HCT116 (cell line): ENCODE data around the gene IGSF9. TPM values are rescaled to one million over a fixed set of nuclear protein-coding genes. Genes with fewer than 3 reads are reported as not detected.

Experiments used
- ATAC-seq: fragments of 200-7000 bp; cut with Tn5 transposase; 2 replicates; pipeline ENCODE4 v1.9.1; 2020; ENCODE audit warnings: mild to moderate bottlenecking, moderate library complexity
- BruUV-seq: library from RNA; stranded (reverse); fragments of 400-500 nt; replicated peaks from 2 replicates; lab custom pipeline; 2021; lab: Mats Ljungman, UMichigan
- CTCF ChIA-PET: fragments of 300-600 bp; sonication (Branson Sonifier 250); formaldehyde crosslinking; loops from one replicate; lab custom pipeline; 2021; ENCODE audit warnings: antibody characterized with exemption; lab: Charles Lee
- POLR2A ChIA-PET: fragments of 300-600, 350-600 bp; sonication (Branson Sonifier 250); formaldehyde crosslinking; loops from one replicate; lab custom pipeline; 2021; ENCODE audit warnings: antibody characterized with exemption; lab: Charles Lee
- RAD21 ChIA-PET, 2 experiments: fragments of 300-600 bp; sonication (Branson Sonifier 250); formaldehyde crosslinking; loops; one replicate each; lab custom pipeline; 2023; ENCODE audit warnings: low total read pairs in 2 of 2; ENCODE audit not compliant: uncharacterized antibody in 2 of 2, unreplicated experiment in 2 of 2, low non-redundant PET in 1 of 2; lab: Charles Lee
- DNase-seq: peaks from one replicate; pipeline ENCODE4 v3.0.0-alpha.2; 2010; ENCODE audit warnings: low read depth, low spot score
- H2AFZ ChIP-seq: fragments of 200-600 bp; shearing (Covaris generic), sonication (generic); 2 replicates; pipeline ENCODE4 v1.6.1; 2017; ENCODE audit warnings: low read depth, mixed run types, mixed read lengths, antibody characterized with exemption, low read length; ENCODE audit not compliant: poor library complexity, severe bottlenecking
- H3K27ac ChIP-seq: 2 replicates; pipeline ENCODE4 v1.5.1; 2012; ENCODE audit warnings: low read depth, low read length
- H3K27me3 ChIP-seq: fragments of 200-600 bp; sonication (generic); 2 replicates; pipeline ENCODE4 v1.6.1; 2016; ENCODE audit warnings: mixed run types, low read length, mixed read lengths; ENCODE audit not compliant: insufficient read depth
- H3K36me3 ChIP-seq, 2 experiments: fragments of 200-500 bp in 1 of 2; fragments of 200-600 bp in 1 of 2; sonication (Bioruptor generic) in 1 of 2; sonication (generic) in 1 of 2; 2 replicates each; pipeline versions ENCODE4 v1.5.1 to v1.6.1; 2014 to 2016; ENCODE audit warnings: low read length in 2 of 2, inconsistent platforms in 1 of 2, mixed read lengths in 1 of 2, mixed run types in 1 of 2; ENCODE audit not compliant: insufficient read depth in 2 of 2, control insufficient read depth in 1 of 2
- H3K4me1 ChIP-seq, 2 experiments: fragments of 200-600 bp in 1 of 2; sonication (generic) in 1 of 2; 2 replicates each; pipeline versions ENCODE4 v1.5.1 to v1.6.1; 2012 to 2017; ENCODE audit warnings: low read length in 2 of 2, inconsistent platforms in 1 of 2, mild to moderate bottlenecking in 1 of 2, mixed read lengths in 1 of 2, mixed run types in 1 of 2, moderate library complexity in 1 of 2; ENCODE audit not compliant: insufficient read depth in 2 of 2, control insufficient read depth in 1 of 2
- H3K4me2 ChIP-seq: fragments of 200-600 bp; sonication (generic); 2 replicates; pipeline ENCODE4 v1.6.1; 2017; ENCODE audit warnings: mixed run types, low read length, mixed read lengths
- H3K4me3 ChIP-seq, 2 experiments: fragments of 200-600 bp in 1 of 2; sonication (generic) in 1 of 2; replicated peaks in 1 of 2; 2 replicates each; pipeline ENCODE4 v1.5.1; 2011 to 2016; ENCODE audit warnings: low read length in 2 of 2, control low read depth in 1 of 2, low read depth in 1 of 2, mild to moderate bottlenecking in 1 of 2, mixed read lengths in 1 of 2, mixed run types in 1 of 2
- H3K79me2 ChIP-seq: fragments of 200-600 bp; sonication (generic); 2 replicates; pipeline ENCODE4 v1.6.1; 2017; ENCODE audit warnings: mild to moderate bottlenecking, mixed run types, low read length, moderate library complexity, mixed read lengths; ENCODE audit not compliant: insufficient read depth
- H3K9ac ChIP-seq: fragments of 200-600 bp; sonication (generic); 2 replicates; pipeline ENCODE4 v1.6.1; 2016; ENCODE audit warnings: low read length, mixed read lengths
- H3K9me2 ChIP-seq: fragments of 200-600 bp; sonication (generic), shearing (Covaris generic); 2 replicates; pipeline ENCODE4 v1.6.1; 2017; ENCODE audit warnings: mixed run types, mild to moderate bottlenecking, moderate library complexity; ENCODE audit not compliant: insufficient read depth
- H3K9me3 ChIP-seq, 2 experiments: fragments of 200-500 bp in 1 of 2; fragments of 200-600 bp in 1 of 2; sonication (Bioruptor generic) in 1 of 2; sonication (generic) in 1 of 2; 2 replicates each; pipeline ENCODE4 v1.6.1; 2014 to 2017; ENCODE audit warnings: low read length in 2 of 2, mixed read lengths in 2 of 2, inconsistent platforms in 1 of 2, low read depth in 1 of 2, mild to moderate bottlenecking in 1 of 2, mixed run types in 1 of 2, moderate library complexity in 1 of 2; ENCODE audit not compliant: control insufficient read depth in 1 of 2, insufficient read depth in 1 of 2
- H4K20me1 ChIP-seq: fragments of 200-600 bp; sonication (generic), shearing (Covaris generic); 2 replicates; pipeline ENCODE4 v1.6.1; 2017; ENCODE audit warnings: mixed run types, mild to moderate bottlenecking, moderate library complexity; ENCODE audit not compliant: insufficient read depth
- CBX3 ChIP-seq: IDR thresholded peaks from 2 replicates; pipeline ENCODE4 v1.6.1; 2012; ENCODE audit warnings: low read depth
- CEBPB ChIP-seq: IDR thresholded peaks from 2 replicates; pipeline ENCODE4 v1.6.1; 2012; ENCODE audit warnings: low read depth
- EGR1 ChIP-seq: IDR thresholded peaks from 2 replicates; pipeline ENCODE4 v1.6.1; 2012; ENCODE audit warnings: low read depth
- ELF1 ChIP-seq: IDR thresholded peaks from 2 replicates; pipeline ENCODE4 v1.6.1; 2012; ENCODE audit warnings: low read depth, borderline replicate concordance
- EZH2 ChIP-seq: fragments of 200-600 bp; sonication (generic); IDR thresholded peaks from 2 replicates; pipeline ENCODE4 v1.6.1; 2017; ENCODE audit warnings: antibody characterized with exemption, mixed run types
- EZH2phosphoT487 ChIP-seq: fragments of 200-600 bp; IDR thresholded peaks from 2 replicates; pipeline ENCODE4 v1.6.1; 2018; ENCODE audit warnings: antibody characterized with exemption, borderline replicate concordance
- FOSL1 ChIP-seq: IDR thresholded peaks from 2 replicates; pipeline ENCODE4 v1.6.1; 2012; ENCODE audit warnings: low read depth
- JUND ChIP-seq: IDR thresholded peaks from 2 replicates; pipeline ENCODE4 v1.6.1; 2012
- POLR2A ChIP-seq: IDR thresholded peaks from 2 replicates; pipeline ENCODE4 v1.7.0; 2011; ENCODE audit warnings: borderline replicate concordance; ENCODE audit not compliant: insufficient read depth, insufficient read length; ENCODE audit errors: extremely low read depth
- RAD21 ChIP-seq: IDR thresholded peaks from 2 replicates; pipeline ENCODE4 v1.6.1; 2012; ENCODE audit warnings: low read depth, mild to moderate bottlenecking
- SIN3A ChIP-seq: IDR thresholded peaks from 2 replicates; pipeline ENCODE4 v1.6.1; 2012; ENCODE audit warnings: low read depth
- SP1 ChIP-seq: IDR thresholded peaks from 2 replicates; pipeline ENCODE4 v1.6.1; 2012; ENCODE audit warnings: low read depth
- SRF ChIP-seq: IDR thresholded peaks from 2 replicates; pipeline ENCODE4 v1.6.1; 2012; ENCODE audit warnings: low read depth
- TCF7L2 ChIP-seq: IDR thresholded peaks from 2 replicates; pipeline ENCODE4 v1.7.0; 2011; ENCODE audit warnings: borderline replicate concordance, inconsistent platforms; ENCODE audit not compliant: insufficient read depth, insufficient read length; ENCODE audit errors: extremely low read depth
- YY1 ChIP-seq: IDR thresholded peaks from 2 replicates; pipeline ENCODE4 v1.6.1; 2011; ENCODE audit warnings: low read length, low read depth, moderate library complexity, mild to moderate bottlenecking; ENCODE audit not compliant: insufficient replicate concordance; ENCODE audit errors: extremely low read depth
- ZNF274 ChIP-seq: fragments of 200-500 bp; sonication (Bioruptor generic); IDR thresholded peaks from 2 replicates; pipeline ENCODE4 v1.6.1; 2014; ENCODE audit warnings: mild to moderate bottlenecking, low read depth, low read length, inconsistent platforms
- intact Hi-C: fragments of 100-400 bp; cut with micrococcal nuclease; formaldehyde crosslinking; loops from 2 replicates; pipeline ENCODE4 v1.10.0; 2022
- total RNA-seq: library from RNA; stranded (reverse); gene quantifications from one replicate; pipeline ENCODE4 v1.2.1, GENCODE V29; 2021; ENCODE audit not compliant: unreplicated experiment
- TF ChIP-seq, protein P1 (sequence below): IDR thresholded peaks from 2 replicates; pipeline ENCODE4 v1.6.1; 2012; ENCODE audit warnings: low read depth
- TF ChIP-seq, protein P2 (sequence below): IDR thresholded peaks from 2 replicates; pipeline ENCODE4 v1.6.1; 2011; ENCODE audit warnings: mild to moderate bottlenecking, low read length, moderate library complexity; ENCODE audit not compliant: insufficient replicate concordance; ENCODE audit errors: extremely low read depth
- TF ChIP-seq, protein P3 (sequence below): IDR thresholded peaks from 2 replicates; pipeline ENCODE4 v1.6.1; 2012
- TF ChIP-seq, protein P4 (sequence below), 3 experiments: fragments of 200-600 bp in 1 of 3; sonication (generic) in 1 of 3; IDR thresholded peaks in 2 of 3; conservative IDR thresholded peaks in 1 of 3; 2 replicates each; pipeline ENCODE4 v1.5.1; 2012 to 2017; ENCODE audit warnings: low read depth in 2 of 3, low read length in 2 of 3, antibody characterized with exemption in 1 of 3, borderline replicate concordance in 1 of 3, control low read depth in 1 of 3, mild to moderate bottlenecking in 1 of 3, mixed read lengths in 1 of 3, mixed run types in 1 of 3, moderate library complexity in 1 of 3; ENCODE audit not compliant: insufficient read depth in 1 of 3

IGSF9 gene
- total RNA-seq, 1 experiment from 2014 or later: 10.3 TPM

DNA sequence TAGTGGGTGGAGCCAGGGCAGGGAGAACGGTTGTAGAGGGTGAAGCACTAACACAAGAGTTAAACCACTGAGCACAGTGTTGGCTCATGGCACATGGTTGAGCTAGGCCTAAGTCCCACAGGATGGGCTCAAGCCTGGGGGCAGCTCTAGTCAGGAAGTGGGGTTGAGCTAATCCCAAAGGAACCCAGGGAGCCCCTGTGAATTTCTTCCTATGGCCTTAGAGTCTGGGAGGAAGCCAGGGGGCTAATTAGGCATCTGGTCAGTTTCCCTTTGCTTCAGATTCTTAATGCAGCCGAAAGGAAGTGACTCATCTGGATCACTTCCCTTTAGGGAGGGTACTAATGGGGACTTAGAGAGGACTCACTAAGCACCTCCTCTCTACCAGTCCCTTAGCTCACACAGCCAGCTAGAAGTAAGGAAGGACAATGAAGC, 55.6 kb downstream of the IGSF9 start:
- H3K9me2 ChIP-seq: no peaks in the 10 kb centered on the region
- RAD21 ChIA-PET: interaction anchor here (0.5 to 4.5 kb wide), 8 partner anchors 38 to 1921 kb away, joined by 3 to 38 read pairs (median 4); partner anchors contain the start of gene DUSP23 (in 1 of the 2)
- CTCF ChIA-PET: interaction anchor here (0.7 to 8.5 kb wide), 13 partner anchors 8 to 757 kb away, joined by 3 to 249 read pairs (median 9); partner anchors contain the start of genes DUSP23 and FCRL6
- H3K9me3 ChIP-seq: no peaks in the 10 kb centered on the region
- H3K4me1 ChIP-seq: peaks cover 11 to 23% of the 10 kb centered on the region in 2 experiments; a peak in 3 of 4 replicates
- H3K27me3 ChIP-seq: no peaks in the 10 kb centered on the region; the same call in 1 of the 2 replicates
- ATAC-seq (peak; percentile 66), DNase-seq (no peak)
- intact Hi-C loops: loop anchor here (2.0 to 10.0 kb wide), 4 partner anchors 35 to 755 kb away; no protein-coding TSS in a partner anchor
- H3K4me2 ChIP-seq: peak overlapping the region; percentile 61
- peak overlapping the region; percentile 63 for H2AFZ ChIP-seq
- 0 out of 2 replicates have a peak overlapping the region, but pooled peaks have one; percentile 26 for H3K9ac ChIP-seq
- no peaks in the 10 kb centered on the region for H3K36me3 ChIP-seq
- no TSS peak for BruUV-seq
- H4K20me1 ChIP-seq: no peaks in the 10 kb centered on the region
- peak overlapping the region in 1 of 2 experiments; percentile 20; a peak in 1 of 4 replicates for H3K4me3 ChIP-seq
- no peaks in the 10 kb centered on the region for H3K79me2 ChIP-seq
- H3K27ac ChIP-seq: peak overlapping the region; percentile 48; the same call in 1 of the 2 replicates
- POLR2A ChIA-PET: interaction anchor here (1.3 to 4.5 kb wide), 4 partner anchors 9 to 109 kb away, joined by 3 to 35 read pairs (median 7); partner anchors contain the start of gene DUSP23
- TF ChIP-seq EZH2phosphoT487 (no peak), TCF7L2 (peak; percentile 81), ELF1 (no peak), SP1 (peak; percentile 76), SRF (no peak), JUND (peak; percentile 75), SIN3A (no peak), POLR2A (no peak), FOSL1 (peak; percentile 85), RAD21 (peak; percentile 18; the same call in 1 of the 2 replicates), YY1 (no peak), EZH2 (no peak), ZNF274 (no peak), EGR1 (no peak), CBX3 (peak; percentile 86), CEBPB (no peak)
- TF ChIP-seq, protein P1, sequence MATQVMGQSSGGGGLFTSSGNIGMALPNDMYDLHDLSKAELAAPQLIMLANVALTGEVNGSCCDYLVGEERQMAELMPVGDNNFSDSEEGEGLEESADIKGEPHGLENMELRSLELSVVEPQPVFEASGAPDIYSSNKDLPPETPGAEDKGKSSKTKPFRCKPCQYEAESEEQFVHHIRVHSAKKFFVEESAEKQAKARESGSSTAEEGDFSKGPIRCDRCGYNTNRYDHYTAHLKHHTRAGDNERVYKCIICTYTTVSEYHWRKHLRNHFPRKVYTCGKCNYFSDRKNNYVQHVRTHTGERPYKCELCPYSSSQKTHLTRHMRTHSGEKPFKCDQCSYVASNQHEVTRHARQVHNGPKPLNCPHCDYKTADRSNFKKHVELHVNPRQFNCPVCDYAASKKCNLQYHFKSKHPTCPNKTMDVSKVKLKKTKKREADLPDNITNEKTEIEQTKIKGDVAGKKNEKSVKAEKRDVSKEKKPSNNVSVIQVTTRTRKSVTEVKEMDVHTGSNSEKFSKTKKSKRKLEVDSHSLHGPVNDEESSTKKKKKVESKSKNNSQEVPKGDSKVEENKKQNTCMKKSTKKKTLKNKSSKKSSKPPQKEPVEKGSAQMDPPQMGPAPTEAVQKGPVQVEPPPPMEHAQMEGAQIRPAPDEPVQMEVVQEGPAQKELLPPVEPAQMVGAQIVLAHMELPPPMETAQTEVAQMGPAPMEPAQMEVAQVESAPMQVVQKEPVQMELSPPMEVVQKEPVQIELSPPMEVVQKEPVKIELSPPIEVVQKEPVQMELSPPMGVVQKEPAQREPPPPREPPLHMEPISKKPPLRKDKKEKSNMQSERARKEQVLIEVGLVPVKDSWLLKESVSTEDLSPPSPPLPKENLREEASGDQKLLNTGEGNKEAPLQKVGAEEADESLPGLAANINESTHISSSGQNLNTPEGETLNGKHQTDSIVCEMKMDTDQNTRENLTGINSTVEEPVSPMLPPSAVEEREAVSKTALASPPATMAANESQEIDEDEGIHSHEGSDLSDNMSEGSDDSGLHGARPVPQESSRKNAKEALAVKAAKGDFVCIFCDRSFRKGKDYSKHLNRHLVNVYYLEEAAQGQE: no peak
- TF ChIP-seq, protein P2, sequence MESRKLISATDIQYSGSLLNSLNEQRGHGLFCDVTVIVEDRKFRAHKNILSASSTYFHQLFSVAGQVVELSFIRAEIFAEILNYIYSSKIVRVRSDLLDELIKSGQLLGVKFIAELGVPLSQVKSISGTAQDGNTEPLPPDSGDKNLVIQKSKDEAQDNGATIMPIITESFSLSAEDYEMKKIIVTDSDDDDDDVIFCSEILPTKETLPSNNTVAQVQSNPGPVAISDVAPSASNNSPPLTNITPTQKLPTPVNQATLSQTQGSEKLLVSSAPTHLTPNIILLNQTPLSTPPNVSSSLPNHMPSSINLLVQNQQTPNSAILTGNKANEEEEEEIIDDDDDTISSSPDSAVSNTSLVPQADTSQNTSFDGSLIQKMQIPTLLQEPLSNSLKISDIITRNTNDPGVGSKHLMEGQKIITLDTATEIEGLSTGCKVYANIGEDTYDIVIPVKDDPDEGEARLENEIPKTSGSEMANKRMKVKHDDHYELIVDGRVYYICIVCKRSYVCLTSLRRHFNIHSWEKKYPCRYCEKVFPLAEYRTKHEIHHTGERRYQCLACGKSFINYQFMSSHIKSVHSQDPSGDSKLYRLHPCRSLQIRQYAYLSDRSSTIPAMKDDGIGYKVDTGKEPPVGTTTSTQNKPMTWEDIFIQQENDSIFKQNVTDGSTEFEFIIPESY: no peak
- TF ChIP-seq, protein P3, sequence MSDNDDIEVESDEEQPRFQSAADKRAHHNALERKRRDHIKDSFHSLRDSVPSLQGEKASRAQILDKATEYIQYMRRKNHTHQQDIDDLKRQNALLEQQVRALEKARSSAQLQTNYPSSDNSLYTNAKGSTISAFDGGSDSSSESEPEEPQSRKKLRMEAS: peak; percentile 31; the same call in 1 of the 2 replicates
- TF ChIP-seq, protein P4, sequence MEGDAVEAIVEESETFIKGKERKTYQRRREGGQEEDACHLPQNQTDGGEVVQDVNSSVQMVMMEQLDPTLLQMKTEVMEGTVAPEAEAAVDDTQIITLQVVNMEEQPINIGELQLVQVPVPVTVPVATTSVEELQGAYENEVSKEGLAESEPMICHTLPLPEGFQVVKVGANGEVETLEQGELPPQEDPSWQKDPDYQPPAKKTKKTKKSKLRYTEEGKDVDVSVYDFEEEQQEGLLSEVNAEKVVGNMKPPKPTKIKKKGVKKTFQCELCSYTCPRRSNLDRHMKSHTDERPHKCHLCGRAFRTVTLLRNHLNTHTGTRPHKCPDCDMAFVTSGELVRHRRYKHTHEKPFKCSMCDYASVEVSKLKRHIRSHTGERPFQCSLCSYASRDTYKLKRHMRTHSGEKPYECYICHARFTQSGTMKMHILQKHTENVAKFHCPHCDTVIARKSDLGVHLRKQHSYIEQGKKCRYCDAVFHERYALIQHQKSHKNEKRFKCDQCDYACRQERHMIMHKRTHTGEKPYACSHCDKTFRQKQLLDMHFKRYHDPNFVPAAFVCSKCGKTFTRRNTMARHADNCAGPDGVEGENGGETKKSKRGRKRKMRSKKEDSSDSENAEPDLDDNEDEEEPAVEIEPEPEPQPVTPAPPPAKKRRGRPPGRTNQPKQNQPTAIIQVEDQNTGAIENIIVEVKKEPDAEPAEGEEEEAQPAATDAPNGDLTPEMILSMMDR (IDR thresholded peaks at IDR 0.05 in 2 of 3, conservative IDR thresholded peaks at IDR 0.05 in 1 of 3; ENCODE audit: borderline replicate concordance in 1 of 3, insufficient read depth in 1 of 3, low read depth in 2 of 3, low read length in 2 of 3): no peak
